Middle frontal gyrus (tissue), 1 donor: ENCODE measurements around the gene MTCL1.

Experiments
- DNase-seq: peaks from one replicate; pipeline ENCODE4 v3.0.0-alpha.2; 2015; ENCODE audit warnings: low spot score; ENCODE audit errors: extremely low spot score

The MTCL1 gene

DNA sequence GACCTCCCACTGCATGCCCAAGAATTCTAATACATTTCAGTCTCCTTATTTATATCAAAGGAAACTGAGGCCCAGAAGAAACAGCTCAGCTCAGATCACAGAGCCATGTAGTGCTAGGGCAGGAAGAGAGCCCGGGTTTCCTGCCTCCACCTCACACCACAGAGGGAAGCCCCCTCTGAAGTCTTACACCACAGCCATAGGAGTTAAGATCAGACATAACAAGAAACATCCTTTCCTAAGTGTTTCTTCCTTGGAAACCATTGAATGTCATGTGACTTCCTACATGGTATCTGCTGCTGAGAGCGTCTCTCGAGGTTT lies 102.1 kb downstream of the MTCL1 start:
- DNase-seq, result no peak

DNA sequence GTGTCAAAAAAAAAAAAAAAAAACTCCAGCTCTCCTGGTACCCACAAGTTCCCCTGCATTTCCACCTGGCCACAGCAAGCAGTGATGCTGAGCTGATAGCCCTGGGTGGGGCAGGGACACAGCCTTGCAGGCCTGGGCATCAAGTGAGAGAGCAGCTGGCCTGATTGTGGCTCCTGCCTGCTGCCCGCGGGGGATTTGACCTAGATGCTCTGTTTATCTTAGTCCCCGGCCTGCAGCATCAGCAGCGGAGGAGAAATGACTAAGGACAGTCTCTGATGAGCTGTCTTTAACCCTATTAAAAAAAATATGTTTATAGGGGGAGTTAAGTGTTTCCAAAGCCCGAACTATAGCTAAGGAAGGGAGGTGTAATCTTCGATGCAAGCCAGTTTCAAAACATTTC lies 102.6 kb downstream of the MTCL1 start:
- DNase-seq, result no peak

DNA sequence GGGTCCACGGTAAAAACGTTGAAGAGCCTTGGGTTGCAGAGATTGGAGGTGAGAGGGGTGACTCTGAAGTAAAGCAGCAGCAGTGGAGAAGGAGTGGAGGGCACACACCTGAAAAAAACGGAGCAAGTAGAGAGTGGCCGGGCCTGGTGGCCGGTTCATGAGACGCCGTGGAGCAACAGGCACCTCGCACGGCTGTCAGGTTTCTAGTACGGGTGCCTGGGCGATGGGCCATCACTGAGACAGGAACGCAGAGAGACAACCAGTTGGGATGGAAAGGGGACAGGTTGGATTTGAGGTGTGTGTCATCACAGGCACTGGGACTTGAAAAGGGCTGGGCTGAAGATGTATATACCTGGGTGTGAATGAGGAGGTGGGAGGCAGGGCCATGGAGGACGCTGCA lies 104.2 kb downstream of the MTCL1 start:
- DNase-seq, result no peak

DNA sequence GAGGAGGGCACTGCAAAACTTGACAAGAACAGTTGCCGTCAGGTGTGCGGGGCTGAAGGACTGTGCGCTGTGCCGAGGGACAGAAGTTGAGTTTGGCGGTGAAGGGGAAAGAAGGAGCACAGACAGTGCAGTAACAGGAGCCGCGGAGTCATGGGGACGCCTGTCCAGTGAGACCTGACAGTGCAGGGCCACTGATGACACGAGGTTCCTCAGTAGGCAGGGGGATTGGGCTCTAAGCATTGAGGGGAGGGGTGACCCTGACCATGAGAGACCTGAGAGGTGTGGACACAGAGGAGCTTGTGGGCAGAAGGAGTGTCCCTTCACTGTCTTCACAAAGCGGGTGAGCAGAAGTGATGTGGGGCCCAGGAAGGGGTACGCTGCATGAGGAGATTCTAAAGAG lies 104.8 kb downstream of the MTCL1 start:
- DNase-seq, result no peak

DNA sequence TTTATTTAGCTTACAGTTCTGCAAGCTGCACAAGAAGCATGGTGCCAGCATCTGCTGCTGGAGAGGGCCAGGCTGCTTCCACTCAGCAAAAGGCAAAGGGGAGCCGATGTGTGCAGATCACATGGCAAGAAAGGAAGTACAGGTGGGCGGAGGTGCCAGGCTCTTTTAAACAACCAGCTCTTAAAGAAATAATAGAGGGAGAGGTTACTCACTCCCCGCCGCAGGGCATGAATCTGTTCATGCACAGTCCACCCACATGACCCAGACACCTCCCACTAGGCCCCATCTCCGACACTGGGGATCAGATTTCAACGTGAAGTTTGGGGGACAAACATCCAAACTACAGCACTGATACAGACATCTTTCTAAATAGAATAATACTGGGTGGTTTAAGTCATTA lies 105.8 kb downstream of the MTCL1 start:
- DNase-seq, result no peak

DNA sequence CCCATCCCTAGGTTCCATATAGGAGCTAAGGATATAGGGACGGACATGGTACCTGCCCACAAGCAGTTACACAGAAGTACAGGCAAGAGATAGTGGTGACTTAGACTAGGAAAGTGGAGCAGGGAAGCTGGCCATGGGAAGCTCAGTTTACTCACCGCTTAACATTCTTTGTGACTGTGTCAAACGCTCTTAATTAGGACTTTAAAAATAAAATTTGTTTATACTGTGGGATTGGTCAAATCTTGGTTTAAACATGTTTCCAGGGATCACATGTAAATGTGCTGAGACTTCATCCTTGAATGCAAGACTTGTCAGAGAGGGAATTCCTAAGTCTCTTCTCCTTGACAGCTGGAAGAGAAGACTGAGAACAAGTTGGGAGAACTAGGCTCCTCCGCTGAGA lies 107.3 kb downstream of the MTCL1 start:
- no peak for DNase-seq

DNA sequence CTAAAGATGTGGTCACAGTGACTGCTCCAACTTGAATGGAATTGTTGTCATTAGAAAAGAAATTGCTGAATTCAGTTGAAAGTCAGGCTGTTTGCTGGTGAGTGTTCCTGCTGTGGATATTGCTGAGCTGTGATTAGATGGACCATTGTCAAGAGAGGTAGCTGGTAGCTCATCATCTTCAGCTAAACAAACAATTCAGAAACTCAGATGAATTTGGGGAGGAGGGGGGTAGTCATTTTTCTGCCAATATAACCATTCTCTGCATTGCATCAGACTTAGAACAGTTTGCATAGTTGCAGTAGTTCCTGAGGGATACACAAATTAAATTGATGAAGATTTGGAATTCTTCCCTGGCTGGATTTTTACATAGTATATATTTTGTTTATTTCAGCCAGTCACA lies 108.3 kb downstream of the MTCL1 start:
- no peak for DNase-seq

DNA sequence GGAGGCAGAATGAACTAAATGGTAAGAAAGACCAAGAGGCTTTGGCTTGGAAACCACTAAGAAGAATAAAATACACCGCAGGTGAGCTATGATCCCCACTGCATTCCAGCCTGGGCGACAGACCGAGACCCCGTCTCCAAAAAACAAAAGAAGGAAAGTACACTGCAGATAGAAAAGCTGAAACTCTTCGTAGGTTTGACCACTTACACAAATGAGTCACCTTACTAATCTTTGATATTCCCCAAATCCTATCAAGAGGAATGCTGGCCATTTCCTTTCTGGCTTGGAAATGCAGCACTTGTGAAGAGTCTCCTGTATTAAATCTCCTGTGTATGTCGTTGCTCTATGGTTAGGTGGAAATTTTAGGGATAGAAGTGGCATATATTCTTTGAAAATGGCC lies 108.8 kb downstream of the MTCL1 start:
- DNase-seq, result no peak

DNA sequence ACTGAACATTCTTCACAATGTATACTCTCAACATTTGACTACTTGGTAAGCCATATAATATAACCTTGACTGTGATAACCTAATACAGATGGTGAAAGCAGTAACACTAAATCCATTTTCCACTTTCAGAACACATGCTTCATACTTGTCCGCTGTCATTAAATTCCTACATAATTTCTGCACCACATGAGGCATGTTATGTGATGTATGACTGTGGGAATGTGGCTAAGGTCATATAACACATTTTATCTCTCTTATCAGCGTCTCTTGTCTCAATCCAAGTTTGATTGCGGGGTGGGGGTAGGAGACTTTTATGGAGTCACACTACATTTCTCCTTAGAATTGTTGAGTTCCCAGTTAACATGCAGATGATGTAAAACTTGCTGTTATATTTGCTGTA lies 110.9 kb downstream of the MTCL1 start:
- DNase-seq, result no peak

DNA sequence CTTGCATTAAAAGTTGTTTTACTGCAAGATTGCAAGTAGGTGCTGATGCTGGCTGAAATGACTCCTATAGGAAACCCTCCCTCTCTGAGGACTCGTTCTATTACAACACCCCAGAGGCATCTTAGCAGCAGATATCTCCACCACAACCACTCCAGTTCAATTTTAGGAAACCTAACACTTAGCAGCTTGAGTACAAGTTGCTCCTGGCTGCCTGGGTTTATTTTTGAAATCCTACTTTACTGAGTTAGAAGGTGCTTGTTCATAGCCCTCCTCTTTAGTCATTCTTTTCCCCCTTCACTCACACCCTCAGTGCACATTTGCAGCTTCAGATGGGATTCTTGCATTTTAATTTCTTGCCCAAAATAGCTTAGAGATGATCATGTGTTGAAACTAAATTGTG lies 111.5 kb downstream of the MTCL1 start:
- DNase-seq, result peak; percentile 50

DNA sequence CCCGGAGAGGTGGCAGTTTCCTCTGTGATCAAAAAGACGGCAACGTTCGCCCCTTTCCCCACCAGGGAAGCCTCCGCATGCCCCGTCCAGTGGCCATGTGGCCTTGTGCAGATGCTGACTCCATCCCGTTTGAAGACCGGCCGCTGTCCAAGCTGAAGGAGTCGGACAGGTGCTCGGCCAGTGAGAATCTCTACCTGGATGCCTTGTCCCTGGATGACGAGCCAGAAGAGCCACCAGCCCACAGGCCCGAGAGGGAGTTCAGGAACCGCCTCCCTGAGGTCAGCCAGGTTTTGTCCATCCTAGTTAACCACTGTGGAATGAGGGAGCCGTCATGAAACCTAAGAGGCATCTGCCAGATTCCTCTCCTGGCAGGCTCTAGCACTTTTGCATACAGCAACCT lies 113.6 kb downstream of the MTCL1 start:
- DNase-seq, result no peak

DNA sequence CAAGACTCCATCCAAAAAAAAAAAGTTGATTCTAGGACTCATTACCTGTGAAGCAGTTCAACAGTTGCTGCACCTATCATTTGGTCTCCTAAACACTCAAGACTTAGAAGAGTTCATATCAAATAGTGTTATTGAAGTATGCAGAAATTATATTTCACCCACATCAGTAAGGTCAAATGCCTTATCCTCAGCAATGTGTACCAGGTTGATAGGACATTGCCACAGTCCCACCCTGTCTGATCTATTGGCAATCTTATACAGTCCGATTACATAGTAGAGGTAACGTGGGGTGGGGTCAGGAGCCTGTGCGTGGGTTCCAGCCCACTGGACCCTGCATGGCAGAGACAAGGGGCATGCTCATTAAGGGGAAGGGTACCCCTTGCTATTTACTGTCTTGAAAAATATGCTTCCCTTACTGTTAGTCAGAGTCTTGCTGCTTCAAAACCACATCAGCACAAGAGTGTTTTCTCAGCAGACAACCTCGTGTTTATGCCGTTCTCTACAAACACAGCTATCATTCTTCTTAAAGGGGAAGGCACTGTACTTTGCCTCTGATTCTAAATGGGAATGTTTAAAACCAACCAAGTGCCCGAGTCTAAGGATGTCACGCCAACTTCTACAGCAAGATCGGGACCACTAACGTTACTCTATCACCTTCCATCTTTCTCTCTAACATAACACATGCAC lies 115.2 kb downstream of the MTCL1 start:
- DNase-seq, result no peak

DNA sequence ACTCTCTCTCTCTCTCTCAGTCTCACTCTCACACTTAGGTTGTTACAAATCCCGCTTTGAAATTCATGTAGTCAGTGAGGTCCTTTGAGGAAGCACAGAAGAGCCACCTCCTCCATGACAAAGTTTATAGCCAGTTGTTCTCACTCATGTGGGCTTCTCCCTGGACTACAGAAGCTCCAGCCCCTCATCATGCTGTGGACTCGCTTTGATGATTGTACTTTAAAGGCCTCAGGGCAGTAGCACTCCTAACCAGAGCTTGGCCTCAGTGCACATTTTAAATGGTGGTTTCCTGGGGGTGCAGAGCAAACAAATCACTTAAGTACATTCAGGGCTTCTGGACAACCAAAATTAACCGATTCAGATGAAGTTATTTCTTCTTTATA lies 115.7 kb downstream of the MTCL1 start:
- DNase-seq, result no peak

DNA sequence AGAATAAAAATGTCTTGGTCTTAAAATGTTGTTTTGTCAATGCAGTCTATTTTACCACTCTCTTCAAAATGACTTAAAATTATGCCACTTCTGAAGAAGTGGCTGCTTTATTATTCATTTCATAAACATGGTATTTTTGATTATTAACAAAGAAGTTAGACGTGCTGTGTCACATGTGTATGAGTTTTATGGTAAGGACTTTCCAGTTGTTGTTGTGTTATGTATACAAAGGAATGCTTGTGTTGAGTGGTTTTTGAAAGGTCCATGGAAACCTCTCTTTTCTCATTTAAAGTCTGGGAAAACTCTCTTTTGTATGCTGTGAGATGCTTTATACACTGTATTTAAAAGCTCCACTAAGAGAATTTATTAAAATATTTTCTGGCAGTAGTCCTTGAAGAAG lies 116.2 kb downstream of the MTCL1 start:
- no peak for DNase-seq

DNA sequence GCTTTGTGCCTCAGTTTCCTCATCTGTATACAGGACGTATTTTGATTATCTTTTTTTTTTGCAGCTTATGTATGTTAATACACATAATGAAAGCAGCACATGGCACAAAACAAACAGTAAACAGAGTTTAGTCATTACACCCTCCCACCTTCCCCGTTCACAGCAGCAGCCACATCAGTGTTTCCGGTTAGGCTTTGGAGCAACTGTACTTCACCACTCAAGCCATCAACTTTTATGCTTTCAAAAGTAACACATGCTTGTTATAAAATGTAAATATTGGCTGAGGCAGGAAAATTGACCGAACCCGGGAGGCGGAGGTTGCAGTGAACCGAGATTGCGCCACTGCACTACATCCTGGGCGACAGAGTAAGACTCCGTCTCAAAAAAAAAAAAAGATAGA lies 117.3 kb downstream of the MTCL1 start:
- no peak for DNase-seq

DNA sequence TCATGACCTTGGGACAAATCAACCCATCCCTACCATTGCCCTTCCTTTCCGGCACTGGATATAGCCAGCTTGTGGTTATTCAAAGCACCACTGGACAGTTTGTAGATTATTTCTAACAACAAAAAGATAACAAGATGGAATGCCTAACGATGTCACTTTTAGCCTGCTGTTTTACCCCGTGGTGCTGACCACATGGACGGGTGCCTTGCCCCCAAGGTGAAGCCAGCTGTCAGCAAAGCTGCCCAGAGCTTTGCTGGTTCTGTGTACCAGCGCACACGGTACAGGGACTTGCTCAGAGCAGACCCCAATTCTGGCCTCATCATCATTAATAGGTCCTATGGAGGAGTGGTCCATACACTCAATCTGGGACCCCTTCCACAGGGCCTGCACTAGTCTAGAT lies 118.2 kb downstream of the MTCL1 start:
- no peak for DNase-seq

DNA sequence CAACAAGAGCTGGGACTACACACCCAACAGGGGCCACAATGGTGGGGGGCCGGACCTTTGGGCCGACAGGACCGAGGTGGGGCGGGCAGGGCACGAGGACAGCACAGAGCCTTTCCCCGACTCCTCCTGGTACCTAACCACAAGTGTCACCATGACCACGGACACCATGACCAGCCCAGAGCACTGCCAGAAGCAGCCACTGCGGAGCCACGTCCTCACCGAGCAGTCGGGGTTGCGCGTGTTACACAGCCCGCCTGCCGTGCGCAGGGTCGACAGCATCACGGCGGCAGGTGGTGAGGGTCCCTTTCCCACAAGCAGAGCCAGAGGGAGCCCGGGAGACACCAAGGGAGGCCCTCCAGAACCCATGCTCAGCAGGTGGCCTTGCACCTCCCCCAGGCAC lies 119.5 kb downstream of the MTCL1 start:
- no peak for DNase-seq

DNA sequence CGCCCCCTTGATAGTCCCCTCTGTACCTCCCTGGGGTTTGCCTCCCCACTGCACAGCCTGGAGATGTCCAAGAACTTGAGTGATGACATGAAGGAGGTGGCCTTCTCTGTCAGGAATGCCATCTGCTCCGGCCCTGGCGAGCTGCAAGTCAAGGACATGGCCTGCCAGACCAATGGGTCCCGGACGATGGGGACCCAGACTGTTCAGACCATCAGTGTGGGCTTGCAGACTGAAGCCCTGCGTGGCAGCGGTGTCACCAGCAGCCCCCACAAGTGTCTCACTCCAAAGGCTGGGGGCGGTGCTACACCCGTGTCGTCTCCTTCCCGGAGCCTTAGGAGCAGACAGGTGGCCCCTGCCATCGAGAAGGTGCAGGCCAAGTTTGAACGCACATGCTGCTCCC lies 119.9 kb downstream of the MTCL1 start:
- no peak for DNase-seq

DNA sequence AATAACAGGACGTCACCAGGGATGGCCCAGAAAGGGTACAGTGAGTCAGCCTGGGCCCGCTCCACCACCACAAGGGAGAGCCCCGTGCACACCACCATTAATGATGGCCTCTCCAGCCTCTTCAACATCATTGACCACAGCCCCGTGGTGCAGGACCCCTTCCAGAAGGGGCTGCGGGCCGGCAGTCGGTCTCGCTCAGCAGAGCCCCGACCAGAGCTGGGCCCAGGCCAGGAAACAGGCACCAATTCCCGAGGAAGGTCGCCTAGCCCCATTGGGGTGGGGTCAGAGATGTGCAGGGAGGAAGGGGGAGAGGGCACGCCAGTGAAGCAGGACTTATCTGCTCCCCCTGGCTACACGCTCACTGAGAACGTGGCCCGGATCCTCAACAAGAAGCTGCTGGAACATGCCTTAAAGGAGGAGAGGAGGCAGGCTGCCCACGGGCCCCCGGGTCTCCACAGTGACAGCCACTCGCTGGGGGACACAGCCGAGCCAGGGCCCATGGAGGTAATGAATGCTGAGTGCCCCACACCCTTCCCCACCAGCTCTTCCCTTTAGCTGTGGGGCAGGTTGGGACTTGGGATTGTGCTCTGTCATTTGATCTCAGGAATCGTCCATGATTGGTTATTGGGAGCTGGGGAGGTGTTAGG lies 120.5 kb downstream of the MTCL1 start:
- no peak for DNase-seq

DNA sequence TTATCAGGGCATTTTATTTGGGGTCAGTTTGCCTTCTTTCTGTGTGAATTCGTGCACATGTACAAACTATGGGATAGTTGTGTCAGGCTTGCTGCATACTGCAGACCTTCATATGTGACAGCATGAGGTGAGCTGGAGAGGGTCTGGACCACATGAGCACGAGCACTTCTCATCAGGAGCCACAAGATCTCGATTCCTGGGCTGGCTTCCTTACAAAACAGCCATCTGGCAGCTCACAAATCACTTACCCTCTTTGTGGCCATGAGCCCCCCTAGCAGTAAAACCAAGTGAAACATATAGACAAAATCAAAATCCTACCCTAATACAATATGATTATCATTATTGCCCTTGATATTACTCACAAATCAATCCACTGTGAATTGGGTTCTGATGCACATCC lies 121.2 kb downstream of the MTCL1 start:
- DNase-seq, result no peak

DNA sequence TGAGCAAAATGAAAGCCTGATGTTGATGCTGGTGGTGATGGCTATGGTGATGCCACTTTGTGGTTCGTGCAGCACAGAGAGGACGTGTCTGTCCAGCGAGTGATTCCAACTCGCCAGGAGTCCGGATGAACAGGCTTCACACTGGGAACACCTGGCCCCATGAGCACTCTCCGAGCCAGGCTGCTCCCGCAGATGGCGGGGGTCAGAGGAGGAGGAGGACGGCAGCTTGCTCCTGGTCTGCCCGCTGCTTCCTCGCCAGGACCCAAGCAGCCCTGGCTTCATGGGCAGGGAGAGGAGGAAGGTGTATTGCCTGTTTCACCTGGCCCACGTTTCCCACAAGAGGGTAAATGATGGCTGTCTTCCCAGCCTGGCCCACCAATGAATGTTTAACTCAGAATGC lies 121.6 kb downstream of the MTCL1 start:
- DNase-seq, result no peak

DNA sequence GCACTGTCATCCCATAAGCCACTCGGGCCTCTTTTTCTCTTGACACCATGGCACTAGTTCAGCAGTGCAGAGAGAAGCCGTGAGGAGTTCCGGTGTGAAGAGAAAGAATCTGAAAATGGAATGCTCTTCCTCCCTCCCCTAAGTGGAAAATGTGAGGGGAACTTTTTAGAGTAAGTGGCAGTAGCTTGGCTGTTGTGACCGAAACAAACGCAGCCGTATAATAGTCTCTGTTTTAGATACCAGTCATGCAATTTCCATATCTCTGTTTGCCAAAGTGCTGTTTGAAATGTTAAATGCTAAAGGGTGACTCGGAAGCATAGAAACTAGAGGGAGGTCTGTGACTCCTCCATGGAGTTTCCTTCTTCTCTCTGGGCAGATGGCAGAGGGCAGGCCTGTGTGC lies 122.9 kb downstream of the MTCL1 start:
- DNase-seq, result no peak

DNA sequence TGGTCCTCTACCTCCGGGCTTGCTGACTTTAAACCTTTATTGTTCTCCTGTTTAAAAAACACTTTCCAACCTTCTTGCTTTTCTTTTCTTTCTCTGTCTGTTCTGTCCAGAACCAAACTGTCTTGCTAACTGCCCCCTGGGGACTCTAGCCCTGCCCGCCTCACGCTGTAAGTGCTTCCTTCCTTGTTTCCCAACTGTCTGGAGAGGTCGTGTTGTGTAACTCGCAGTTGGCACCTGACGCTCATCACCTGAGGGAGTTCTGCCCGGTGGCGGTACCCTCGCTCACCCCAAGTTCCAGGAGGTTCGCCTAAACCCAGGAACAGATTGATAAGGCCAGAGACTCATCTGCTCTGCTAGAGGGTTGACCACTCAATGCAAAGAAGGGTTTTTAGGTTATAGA lies 123.4 kb downstream of the MTCL1 start:
- no peak for DNase-seq
